CD4-positive, alpha-beta T cell (primary cell): Measurements from ENCODE around the gene GABPB2. TPM values are rescaled to one million over a fixed set of nuclear protein-coding genes. Genes with fewer than 3 reads are reported as not detected.

Source experiments
- ATAC-seq: fragments of 200-7000 bp; cut with Tn5 transposase; one replicate; pipeline ENCODE4 v1.10.0; 2022; ENCODE audit warnings: mild to moderate bottlenecking; ENCODE audit not compliant: poor library complexity
- CTCF ChIA-PET: fragments of 350-600 bp; sonication (Branson Sonifier 250); formaldehyde crosslinking; loops from one replicate; lab custom pipeline; 2021; ENCODE audit warnings: antibody characterized with exemption, inconsistent platforms; lab: Charles Lee
- POLR2A ChIA-PET: fragments of 350-600 bp; sonication (Branson Sonifier 250); formaldehyde crosslinking; loops from one replicate; lab custom pipeline; 2021; ENCODE audit warnings: antibody characterized with exemption, inconsistent platforms; lab: Charles Lee
- DNase-seq, 14 experiments: peaks; one replicate each; pipeline ENCODE4 v3.0.0-alpha.2; 2013 to 2020; ENCODE audit warnings: mixed read lengths in 2 of 14
- H3K27ac ChIP-seq, 2 donors: one replicate each; pipeline versions ENCODE4 v1.5.1 to v1.7.0; 2013; ENCODE audit warnings: low read length in 2 of 2, low read depth in 1 of 2, mild to moderate bottlenecking in 1 of 2
- H3K27me3 ChIP-seq, 2 experiments: 1 replicate in 1 of 2; 2 replicates in 1 of 2; pipeline versions ENCODE4 v1.6.1 to v1.7.0; 2013; ENCODE audit warnings: low read length in 2 of 2, control low read depth in 1 of 2, mild to moderate bottlenecking in 1 of 2, moderate library complexity in 1 of 2; ENCODE audit not compliant: insufficient read depth in 2 of 2, control insufficient read depth in 1 of 2
- H3K36me3 ChIP-seq: one replicate; pipeline ENCODE4 v1.6.1; 2013; ENCODE audit warnings: low read length, control low read depth; ENCODE audit not compliant: insufficient read depth
- H3K4me1 ChIP-seq: one replicate; pipeline ENCODE4 v1.6.1; 2013; ENCODE audit warnings: low read length, control low read depth; ENCODE audit not compliant: insufficient read depth
- H3K4me3 ChIP-seq: one replicate; pipeline ENCODE4 v1.5.1; 2013; ENCODE audit warnings: mild to moderate bottlenecking, low read length, moderate library complexity
- H3K9me3 ChIP-seq, 2 experiments: 1 replicate in 1 of 2; 2 replicates in 1 of 2; pipeline versions ENCODE4 v1.6.1 to v1.7.0; 2013; ENCODE audit warnings: low read length in 2 of 2, mild to moderate bottlenecking in 2 of 2, control low read depth in 1 of 2, moderate library complexity in 1 of 2; ENCODE audit not compliant: control insufficient read depth in 1 of 2, insufficient read depth in 1 of 2
- H3K27ac Mint-ChIP-seq: one replicate; pipeline ENCODE4 v1.8.0; 2020; ENCODE audit warnings: mixed read lengths
- H3K27me3 Mint-ChIP-seq: one replicate; pipeline ENCODE4 v1.8.0; 2021; ENCODE audit warnings: mixed read lengths
- H3K36me3 Mint-ChIP-seq: one replicate; pipeline ENCODE4 v1.8.0; 2021; ENCODE audit warnings: low read depth, mixed read lengths
- H3K4me1 Mint-ChIP-seq: one replicate; pipeline ENCODE4 v1.8.0; 2021; ENCODE audit warnings: low read depth, mixed read lengths
- H3K4me3 Mint-ChIP-seq: one replicate; pipeline ENCODE4 v1.8.0; 2020; ENCODE audit warnings: mild to moderate bottlenecking, mixed read lengths
- H3K9me3 Mint-ChIP-seq: one replicate; pipeline ENCODE4 v1.8.0; 2020; ENCODE audit warnings: mixed read lengths
- CTCF ChIP-seq: fragments of 200-600 bp; IDR thresholded peaks from one replicate; pipeline ENCODE4 v1.8.0; 2022; ENCODE audit warnings: antibody characterized with exemption, mild to moderate bottlenecking
- intact Hi-C, 2 experiments: fragments of 100-400 bp; cut with DNase I in 1 of 2; cut with micrococcal nuclease in 1 of 2; formaldehyde crosslinking; loops; one replicate each; pipeline versions ENCODE4 v1.15.1 to v1.9.0; 2023 to 2025; cut with DNase I, micrococcal nuclease
- total RNA-seq, 174 experiments: library from RNA in 2 of 174; stranded (reverse) in 2 of 174; gene quantifications; one replicate each; pipeline ENCODE4 v1.2.3 and lab custom pipeline; 2021 to 2026

Gene GABPB2
- total RNA-seq, 2 experiments from 2014 or later, result 23.7 to 25.5 TPM

GRCh38 chr1:151060657-151061421 is 9.7 kb upstream of the GABPB2 start:
- Histone ChIP-seq H3K27me3 (no peaks in the 10 kb centered on the region), H3K4me3 (peak overlapping the region; percentile 64), H3K4me1 (peaks cover 27% of the 10 kb centered on the region), H3K36me3 (peaks cover 15% of the 10 kb centered on the region), H3K9me3 (no peaks in the 10 kb centered on the region), H3K27ac (no peak overlapping the region)
- peak overlapping the region; percentile 90 for H3K27ac Mint-ChIP-seq
- peaks cover 38% of the 10 kb centered on the region for H3K36me3 Mint-ChIP-seq
- peak overlapping the region; percentile 97 for H3K4me3 Mint-ChIP-seq
- H3K4me1 Mint-ChIP-seq, result peaks cover 40% of the 10 kb centered on the region
- intact Hi-C loops, result no loop called here
- no peaks in the 10 kb centered on the region for H3K27me3 Mint-ChIP-seq
- ChIA-PET POLR2A (interaction anchor here (1.9 to 7.7 kb wide), 4 partner anchors 10 to 97 kb away, joined by 12 to 144 read pairs (median 56); partner anchors contain the start of genes C1orf56, GABPB2, MINDY1 and TNFAIP8L2), CTCF (interaction anchor here (0.6 to 5.8 kb wide), 7 partner anchors 10 to 42 kb away, joined by 4 to 69 read pairs (median 7); partner anchors contain the start of genes C1orf56 and GABPB2)
- H3K9me3 Mint-ChIP-seq, result no peaks in the 10 kb centered on the region
- no peak for DNase-seq
- TF ChIP-seq CTCF, result no peak
- ATAC-seq, result no peak

GRCh38 chr1:151061704-151062103 is 8.9 kb upstream of the GABPB2 start:
- H3K4me1 Mint-ChIP-seq, result peaks cover 32% of the 10 kb centered on the region
- Histone ChIP-seq H3K27ac (no peak overlapping the region), H3K36me3 (peaks cover 7% of the 10 kb centered on the region), H3K27me3 (no peaks in the 10 kb centered on the region), H3K4me3 (no peak overlapping the region), H3K9me3 (no peaks in the 10 kb centered on the region), H3K4me1 (peaks cover 20% of the 10 kb centered on the region)
- DNase-seq (no peak), ATAC-seq (no peak)
- TF ChIP-seq CTCF, result no peak
- H3K9me3 Mint-ChIP-seq, result no peaks in the 10 kb centered on the region
- ChIA-PET CTCF (interaction anchor here (0.7 to 5.8 kb wide), 4 partner anchors 10 to 38 kb away, joined by 4 to 69 read pairs (median 8); partner anchors contain the start of gene GABPB2), POLR2A (interaction anchor here (1.1 to 7.7 kb wide), 3 partner anchors 9 to 95 kb away, joined by 3 to 144 read pairs (median 78); partner anchors contain the start of genes C1orf56 and GABPB2)
- H3K4me3 Mint-ChIP-seq, result peak overlapping the region; percentile 97
- peak overlapping the region; percentile 90 for H3K27ac Mint-ChIP-seq
- intact Hi-C loops, result no loop called here
- no peaks in the 10 kb centered on the region for H3K27me3 Mint-ChIP-seq
- peaks cover 29% of the 10 kb centered on the region for H3K36me3 Mint-ChIP-seq

- Mint-ChIP-seq H3K27me3 (no peaks in the 10 kb centered on the region), H3K9me3 (no peaks in the 10 kb centered on the region), H3K4me3 (peak overlapping the region; percentile 6), H3K4me1 (peaks cover 23% of the 10 kb centered on the region), H3K36me3 (peaks cover 19% of the 10 kb centered on the region), H3K27ac (no peak overlapping the region)
- ChIA-PET POLR2A (interaction anchor here (1.1 to 7.1 kb wide), 2 partner anchors 14 to 15 kb away, joined by 3 to 144 read pairs; partner anchors contain the start of gene C1orf56), CTCF (interaction anchor here (0.7 to 1.9 kb wide), 2 partner anchors 8 to 39 kb away, joined by 4 to 11 read pairs; partner anchors contain the start of gene GABPB2)
- TF ChIP-seq CTCF, result no peak
- ATAC-seq (no peak), DNase-seq (no peak)
- H3K4me1 ChIP-seq, result peaks cover 12% of the 10 kb centered on the region
- intact Hi-C loops, result no loop called here
- H3K27ac ChIP-seq, result no peak overlapping the region
- H3K36me3 ChIP-seq, result peaks cover 4% of the 10 kb centered on the region
- no peak overlapping the region for H3K4me3 ChIP-seq
- no peaks in the 10 kb centered on the region for H3K9me3 ChIP-seq
- H3K27me3 ChIP-seq, result no peaks in the 10 kb centered on the region
Measured at GRCh38 chr1:151062741-151063371, 7.7 kb upstream of the GABPB2 start.
